Effector memory CD8-positive, alpha-beta T cell (primary cell): Measurements from ENCODE around the gene NAIF1.
"Not testable (repeated sequence)": the region's sequence is repeated elsewhere in the genome, so short reads cannot be mapped to it uniquely, and the experiment has no call there.

ENCODE experiments used
- ATAC-seq: fragments of 150-1000 bp; cut with Tn5 transposase; replicated peaks from 2 replicates; pipeline ENCODE4 v1.10.0; 2021; ENCODE audit warnings: mild to moderate bottlenecking, moderate library complexity
- DNase-seq, 3 experiments: peaks; one replicate each; pipeline ENCODE4 v3.0.0; 2021
- H3K27ac Mint-ChIP-seq, 2 donors: one replicate each; pipeline ENCODE4 v1.8.0; 2022; ENCODE audit warnings: mild to moderate bottlenecking in 2 of 2, mixed read lengths in 2 of 2, moderate library complexity in 2 of 2
- H3K27me3 Mint-ChIP-seq, 2 donors: one replicate each; pipeline ENCODE4 v1.8.0; 2022; ENCODE audit warnings: mixed read lengths in 2 of 2
- H3K36me3 Mint-ChIP-seq: one replicate; pipeline ENCODE4 v1.8.0; 2022; ENCODE audit warnings: mild to moderate bottlenecking, moderate library complexity, mixed read lengths; ENCODE audit not compliant: insufficient read depth
- H3K4me1 Mint-ChIP-seq, 2 donors: one replicate each; pipeline ENCODE4 v1.8.0; 2022; ENCODE audit warnings: low read depth in 2 of 2, mixed read lengths in 2 of 2
- H3K4me3 Mint-ChIP-seq, 2 donors: one replicate each; pipeline ENCODE4 v1.8.0; 2022; ENCODE audit warnings: mild to moderate bottlenecking in 2 of 2, mixed read lengths in 2 of 2, moderate library complexity in 2 of 2
- H3K9me3 Mint-ChIP-seq, 2 donors: one replicate each; pipeline ENCODE4 v1.8.0; 2022; ENCODE audit warnings: mixed read lengths in 2 of 2

Gene NAIF1

DNA sequence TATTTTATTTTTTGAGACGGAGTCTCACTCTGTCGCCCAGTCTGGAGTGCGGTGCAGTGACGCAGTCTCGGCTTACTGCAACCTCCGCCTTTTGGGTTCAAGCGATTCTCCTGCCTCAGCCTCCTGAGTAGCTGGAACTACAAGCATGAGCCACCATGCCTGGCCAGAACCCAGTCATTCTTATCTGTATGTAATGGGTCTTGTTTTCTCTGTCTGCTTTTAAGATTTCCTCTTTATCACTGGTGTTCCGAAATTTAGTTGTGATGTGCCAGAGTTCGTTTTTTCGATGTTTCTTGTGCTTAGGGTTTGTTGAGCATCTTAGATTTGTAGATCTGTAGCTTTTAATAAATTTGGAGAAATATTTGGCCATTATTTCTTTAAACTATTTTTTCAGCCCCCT is 20.1 kb upstream of the NAIF1 start:
- peak overlapping the region; percentile 41 to 61 for H3K27ac Mint-ChIP-seq
- H3K4me3 Mint-ChIP-seq, result no peak overlapping the region
- no peak for DNase-seq
- peaks cover 32 to 57% of the 10 kb centered on the region in 2 donors for H3K4me1 Mint-ChIP-seq
- H3K27me3 Mint-ChIP-seq, result no peaks in the 10 kb centered on the region
- H3K9me3 Mint-ChIP-seq, result no peaks in the 10 kb centered on the region
- ATAC-seq, result no peak
- H3K36me3 Mint-ChIP-seq, result peaks cover 30% of the 10 kb centered on the region

DNA sequence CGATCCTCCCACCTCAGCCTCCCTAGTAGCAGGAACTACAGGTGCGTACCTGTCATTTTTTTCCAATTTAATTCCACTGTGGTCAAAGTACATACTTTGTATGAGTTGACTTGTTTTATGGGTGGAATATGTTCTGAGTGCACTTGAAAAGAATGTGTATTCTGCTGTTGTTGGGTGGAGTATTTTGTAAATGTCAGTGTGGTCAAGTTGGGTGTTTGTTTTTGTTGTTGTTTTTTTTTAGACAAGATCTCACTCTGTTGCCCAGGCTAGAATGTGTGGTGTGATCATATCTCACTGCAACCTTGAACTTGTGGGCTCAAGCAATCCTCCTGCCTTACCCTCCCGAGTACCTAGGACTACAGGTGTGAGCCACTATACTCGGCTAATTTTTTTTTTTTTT is 18.8 kb upstream of the NAIF1 start:
- H3K27me3 Mint-ChIP-seq, result no peaks in the 10 kb centered on the region
- peaks cover 28 to 56% of the 10 kb centered on the region in 2 donors for H3K4me1 Mint-ChIP-seq
- ATAC-seq, result no peak
- no peaks in the 10 kb centered on the region for H3K9me3 Mint-ChIP-seq
- no peak overlapping the region for H3K4me3 Mint-ChIP-seq
- peaks cover 30% of the 10 kb centered on the region for H3K36me3 Mint-ChIP-seq
- H3K27ac Mint-ChIP-seq, result peak overlapping the region in 1 of 2 donors; percentile 37
- no peak for DNase-seq

DNA sequence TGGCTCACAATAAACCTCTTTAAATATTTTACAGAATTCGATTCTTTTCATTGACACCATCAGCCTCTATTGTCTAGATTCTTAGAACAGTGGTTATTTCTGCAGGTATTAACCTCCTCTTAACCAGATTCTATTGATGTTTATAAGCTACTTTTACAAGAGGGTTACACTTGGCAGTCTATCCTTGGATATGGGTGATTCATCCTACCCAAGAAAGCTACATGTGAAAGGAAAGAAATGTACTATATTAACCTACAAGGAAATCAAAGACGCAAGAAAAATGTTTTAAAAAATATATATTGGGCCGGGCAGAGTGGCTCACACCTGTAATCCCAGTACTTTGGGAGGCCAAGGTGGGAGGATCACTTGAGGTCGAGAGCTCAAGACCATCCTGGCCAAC is 17.6 kb upstream of the NAIF1 start:
- H3K9me3 Mint-ChIP-seq, result no peaks in the 10 kb centered on the region
- no peak for DNase-seq
- H3K27ac Mint-ChIP-seq, result no peak overlapping the region
- H3K4me3 Mint-ChIP-seq, result no peak overlapping the region
- peaks cover 30% of the 10 kb centered on the region for H3K36me3 Mint-ChIP-seq
- H3K4me1 Mint-ChIP-seq, result peaks cover 26 to 52% of the 10 kb centered on the region in 2 donors
- H3K27me3 Mint-ChIP-seq, result no peaks in the 10 kb centered on the region
- no peak for ATAC-seq

DNA sequence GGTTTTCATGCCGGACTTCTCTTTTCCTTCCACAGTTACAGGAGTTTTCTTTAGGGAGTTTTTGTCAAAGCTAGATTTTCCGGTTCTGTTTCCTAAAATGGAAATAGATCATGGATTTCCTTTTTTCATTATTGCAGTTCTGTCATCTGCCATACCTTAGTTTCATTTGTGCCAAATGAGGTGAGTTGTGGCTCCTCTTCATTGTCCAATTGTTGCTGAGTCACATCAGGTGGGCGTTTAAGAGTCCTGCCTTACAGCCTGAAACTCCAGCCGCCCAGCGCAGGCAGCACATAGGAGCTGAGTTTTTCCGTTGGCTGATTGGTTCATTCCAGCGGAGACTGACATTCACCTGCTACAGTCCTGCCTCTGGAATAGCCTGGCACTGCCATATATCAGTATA is 15.0 kb upstream of the NAIF1 start:
- Mint-ChIP-seq H3K36me3 (peaks cover 23% of the 10 kb centered on the region), H3K27me3 (no peaks in the 10 kb centered on the region), H3K4me1 (peaks cover 33 to 52% of the 10 kb centered on the region in 2 donors), H3K9me3 (no peaks in the 10 kb centered on the region), H3K27ac (peak overlapping the region in 1 of 2 donors; percentile 83), H3K4me3 (no peak overlapping the region)
- ATAC-seq, result no peak
- no peak for DNase-seq

DNA sequence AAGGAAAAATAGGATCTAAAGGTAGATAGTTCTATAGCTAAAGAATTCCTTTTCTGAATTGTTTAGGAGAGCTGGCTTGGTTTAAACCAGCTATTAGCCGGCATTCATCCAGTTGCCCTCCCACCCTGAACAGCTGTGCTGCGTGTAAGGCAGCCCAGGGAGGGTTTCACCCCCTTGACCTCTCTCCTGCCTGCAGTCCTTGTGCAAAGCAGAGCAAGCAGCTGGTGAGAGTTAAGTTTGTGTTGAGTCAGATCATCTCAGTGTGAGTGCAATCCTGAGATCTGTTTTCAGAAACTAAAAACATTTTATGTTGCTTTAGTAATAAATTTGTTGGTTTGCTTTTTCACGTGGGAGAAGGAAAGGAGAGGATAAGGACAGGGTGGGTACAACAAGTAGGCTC is 13.9 kb upstream of the NAIF1 start:
- no peak for ATAC-seq
- peaks cover 25% of the 10 kb centered on the region for H3K36me3 Mint-ChIP-seq
- no peak for DNase-seq
- H3K4me3 Mint-ChIP-seq, result no peak overlapping the region
- peak overlapping the region; percentile 37 to 83 for H3K27ac Mint-ChIP-seq
- H3K27me3 Mint-ChIP-seq, result no peaks in the 10 kb centered on the region
- peaks cover 35 to 57% of the 10 kb centered on the region in 2 donors for H3K4me1 Mint-ChIP-seq
- no peaks in the 10 kb centered on the region for H3K9me3 Mint-ChIP-seq

DNA sequence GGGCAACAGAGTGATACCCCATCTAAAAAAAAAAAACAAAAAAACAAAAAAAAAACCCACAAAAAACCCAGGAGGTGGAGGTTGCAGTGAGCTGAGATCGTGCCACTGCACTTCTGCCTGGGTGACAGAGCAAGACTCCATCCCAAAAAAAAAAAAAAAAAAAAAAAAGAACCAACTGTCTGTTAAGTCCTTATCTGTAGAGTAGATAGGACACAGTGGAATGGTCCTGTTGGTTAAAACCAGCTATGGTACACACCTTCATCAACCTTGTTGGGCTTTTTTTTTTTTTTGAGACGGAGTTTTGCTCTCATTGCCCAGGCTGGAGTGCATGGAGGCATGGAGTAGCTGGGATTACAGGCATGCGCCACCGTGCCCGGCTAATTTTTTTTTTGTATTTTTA is 13.1 kb upstream of the NAIF1 start:
- Mint-ChIP-seq H3K36me3 (peaks cover 18% of the 10 kb centered on the region), H3K4me1 (peaks cover 32 to 49% of the 10 kb centered on the region in 2 donors), H3K27me3 (no peaks in the 10 kb centered on the region), H3K9me3 (no peaks in the 10 kb centered on the region), H3K27ac (no peak overlapping the region), H3K4me3 (no peak overlapping the region)
- no peak for DNase-seq
- ATAC-seq, result no peak

DNA sequence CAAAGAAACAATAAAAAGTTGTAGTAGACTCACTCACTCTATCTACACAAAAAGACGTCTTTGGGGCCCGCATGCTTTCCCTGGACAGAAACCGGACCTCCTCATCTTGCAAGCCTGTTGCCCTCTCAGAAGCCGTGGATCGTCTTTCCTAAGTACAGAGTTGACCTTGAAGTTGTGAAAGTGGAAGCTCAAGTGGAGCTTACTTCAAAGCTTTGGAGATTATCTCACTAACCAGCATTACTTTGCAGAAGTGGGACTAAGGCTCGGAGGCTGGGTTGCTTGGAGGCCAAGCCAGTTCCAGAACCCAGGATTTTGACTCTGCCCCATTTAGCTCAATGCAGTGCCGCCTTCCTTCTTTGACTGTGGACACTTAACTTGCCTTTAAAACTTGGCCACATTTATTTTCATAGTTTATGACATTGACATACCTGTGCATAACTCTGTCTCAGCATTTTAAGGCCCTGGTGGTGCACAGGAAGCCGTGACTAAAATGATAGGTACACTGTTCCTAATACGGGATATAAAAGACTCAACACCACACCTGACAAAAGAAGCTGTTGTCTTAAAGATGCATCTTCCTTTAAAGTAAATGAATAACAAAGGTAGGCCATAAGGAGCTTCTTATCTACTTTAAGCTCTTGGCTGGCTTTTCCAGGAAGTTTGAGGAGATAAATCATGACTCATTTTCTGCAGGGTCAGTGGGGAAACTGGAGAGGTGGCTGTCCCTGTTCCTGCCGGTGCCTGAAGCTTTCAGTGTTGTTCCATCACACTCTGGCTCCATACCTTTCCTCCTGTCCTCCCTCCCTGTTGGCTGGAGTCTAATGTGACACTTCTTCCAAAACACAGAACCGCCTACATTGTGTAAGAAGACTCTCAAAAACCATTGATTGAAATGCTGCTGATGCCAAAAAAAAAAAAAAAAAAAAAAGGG is 11.6 kb upstream of the NAIF1 start:
- Mint-ChIP-seq H3K27ac (peak overlapping the region; percentile 67 to 74), H3K9me3 (no peaks in the 10 kb centered on the region), H3K4me3 (peak overlapping the region in 1 of 2 donors; percentile 27), H3K36me3 (peaks cover 11% of the 10 kb centered on the region), H3K4me1 (peaks cover 27 to 43% of the 10 kb centered on the region in 2 donors), H3K27me3 (no peaks in the 10 kb centered on the region)
- DNase-seq, result no peak
- ATAC-seq, result no peak

DNA sequence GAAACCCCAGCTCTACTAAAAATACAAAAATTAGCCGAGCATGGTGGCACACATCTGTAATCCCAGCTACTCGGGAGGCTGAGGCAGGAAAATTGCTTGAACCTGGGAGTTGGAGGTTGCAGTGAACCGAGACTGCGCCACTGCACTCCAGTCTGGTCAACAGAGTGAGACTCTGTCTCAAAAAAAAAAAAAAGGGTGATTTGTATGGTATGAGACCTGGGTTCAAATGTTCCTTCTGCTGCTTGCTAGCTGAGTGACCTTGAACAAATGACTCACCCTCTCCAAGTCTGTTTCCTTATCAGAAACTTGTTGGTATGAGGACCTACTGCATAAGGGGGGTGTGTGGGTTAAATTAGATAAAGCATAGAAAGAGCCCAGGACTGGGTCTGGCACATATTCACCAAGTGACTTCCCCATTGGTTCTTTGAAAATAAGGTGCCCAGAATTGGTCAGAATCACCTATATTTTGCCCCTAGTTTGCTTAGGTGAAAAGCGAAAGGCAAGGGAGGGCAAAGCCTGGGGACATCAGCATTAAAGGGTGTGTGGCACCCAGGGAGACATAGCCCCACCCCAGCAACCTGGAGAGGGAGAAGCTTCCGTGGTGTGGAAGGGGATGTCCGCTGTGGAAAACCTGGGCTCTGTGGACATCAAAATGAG is 10.9 kb upstream of the NAIF1 start:
- H3K27me3 Mint-ChIP-seq, result no peaks in the 10 kb centered on the region
- peaks cover 11% of the 10 kb centered on the region for H3K36me3 Mint-ChIP-seq
- no peaks in the 10 kb centered on the region for H3K9me3 Mint-ChIP-seq
- no peak for ATAC-seq
- no peak for DNase-seq
- H3K4me1 Mint-ChIP-seq, result peaks cover 30 to 46% of the 10 kb centered on the region in 2 donors
- peak overlapping the region; percentile 60 to 74 for H3K27ac Mint-ChIP-seq
- H3K4me3 Mint-ChIP-seq, result peak overlapping the region in 1 of 2 donors; percentile 27

DNA sequence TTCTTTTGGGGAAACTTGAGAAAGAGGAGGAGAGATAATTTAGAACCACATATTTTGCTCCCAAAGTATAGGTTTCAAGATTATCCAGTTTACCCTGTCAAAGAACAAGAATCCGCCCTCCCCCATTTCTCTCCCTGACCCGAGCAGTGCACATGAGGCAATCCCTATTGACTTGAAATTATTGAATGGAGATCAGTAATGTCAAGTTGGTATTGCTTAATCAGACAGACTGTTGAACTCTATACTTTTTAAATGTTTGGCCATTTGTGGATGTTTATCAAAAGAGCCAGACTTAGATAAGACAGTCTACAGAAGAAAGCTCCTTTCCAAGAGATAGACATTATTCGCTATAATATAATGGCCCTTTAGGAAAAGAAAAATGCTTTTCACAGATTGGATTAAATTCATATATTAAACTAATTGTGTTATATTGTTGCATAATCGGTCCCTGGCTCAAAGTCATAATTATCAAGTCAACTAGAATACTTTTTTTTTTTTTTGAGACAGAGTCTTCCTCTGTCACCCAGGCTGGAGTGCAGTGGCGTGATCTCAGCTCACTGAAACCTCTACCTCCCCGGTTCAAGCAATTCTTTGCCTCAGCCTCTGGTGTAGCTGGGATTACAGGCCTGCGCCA is 6.2 kb upstream of the NAIF1 start:
- no peaks in the 10 kb centered on the region for H3K27me3 Mint-ChIP-seq
- no peaks in the 10 kb centered on the region for H3K9me3 Mint-ChIP-seq
- ATAC-seq (no peak), DNase-seq (no peak)
- H3K27ac Mint-ChIP-seq, result peak overlapping the region in 1 of 2 donors; percentile 89
- H3K4me1 Mint-ChIP-seq, result peaks cover 46 to 51% of the 10 kb centered on the region in 2 donors
- H3K36me3 Mint-ChIP-seq, result peaks cover 14% of the 10 kb centered on the region
- H3K4me3 Mint-ChIP-seq, result peak overlapping the region; percentile 46 to 51

DNA sequence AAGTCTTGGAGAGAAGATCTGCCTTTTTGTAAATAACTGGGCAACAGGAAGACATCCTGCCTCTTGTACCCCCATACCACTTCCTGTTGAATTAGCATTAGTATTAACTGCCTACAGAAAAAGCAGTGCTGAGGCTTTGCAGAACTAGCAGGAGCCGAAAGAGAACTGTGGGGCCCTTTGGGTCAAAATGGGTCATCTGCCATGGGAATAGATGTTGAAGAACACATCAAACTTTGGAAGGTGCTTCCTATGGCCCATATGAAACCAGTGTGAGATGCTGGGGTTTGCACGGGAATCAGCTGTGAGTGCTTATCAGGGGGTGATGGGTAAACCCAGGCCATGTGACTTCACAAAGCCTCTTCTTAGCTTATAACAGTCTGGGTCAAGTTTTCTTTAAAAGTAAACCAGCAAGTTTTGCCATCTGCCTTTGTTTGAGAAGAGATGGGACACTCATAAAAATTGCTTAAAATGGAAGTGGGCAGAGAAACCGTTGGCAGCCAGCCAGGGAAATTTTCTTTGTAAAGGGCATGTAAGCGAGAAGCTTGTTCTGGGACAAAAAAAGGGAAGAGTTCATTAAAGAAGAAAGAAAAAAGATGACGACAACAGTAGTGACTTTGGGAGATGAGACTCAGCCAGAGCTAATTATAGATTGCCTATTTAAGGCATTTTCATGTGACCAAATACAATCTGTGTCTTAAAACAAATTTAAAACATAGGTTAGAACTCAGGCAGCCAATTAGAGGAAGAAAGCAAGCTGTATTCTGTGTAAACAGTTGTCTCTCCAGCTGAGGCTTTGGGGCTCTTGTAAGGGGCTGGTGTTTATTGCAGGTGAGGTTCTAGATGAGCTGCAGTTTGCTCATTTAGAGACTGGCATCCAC is 5.3 kb upstream of the NAIF1 start:
- ATAC-seq (no peak), DNase-seq (peak; percentile 28 to 46 (median 42))
- Mint-ChIP-seq H3K9me3 (no peaks in the 10 kb centered on the region), H3K27me3 (no peaks in the 10 kb centered on the region), H3K36me3 (peaks cover 14% of the 10 kb centered on the region), H3K4me1 (peaks cover 39 to 44% of the 10 kb centered on the region in 2 donors), H3K27ac (peak overlapping the region in 1 of 2 donors; percentile 89), H3K4me3 (peak overlapping the region in 1 of 2 donors; percentile 84)

DNA sequence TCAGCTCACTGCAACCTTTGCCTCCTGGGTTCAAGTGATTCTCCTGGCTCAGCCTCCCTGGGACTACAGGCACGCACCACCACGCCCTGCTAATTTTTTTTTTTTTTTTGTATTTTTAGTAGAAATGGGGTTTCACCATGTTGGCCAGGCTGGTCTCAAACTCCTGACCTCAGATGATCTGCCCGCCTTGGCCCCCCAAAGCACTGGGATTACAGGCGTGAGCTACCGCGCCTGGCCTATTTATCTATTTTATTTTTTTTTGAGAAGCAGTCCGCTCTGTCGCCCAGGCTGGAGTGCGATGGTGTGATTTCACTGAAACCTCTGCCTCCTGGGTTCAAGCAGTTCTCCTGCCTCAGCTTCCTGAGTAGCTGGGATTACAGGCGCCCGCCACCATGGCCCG is 4.4 kb upstream of the NAIF1 start:
- H3K36me3 Mint-ChIP-seq, H3K9me3 Mint-ChIP-seq, H3K27me3 Mint-ChIP-seq, DNase-seq, ATAC-seq: not testable (repeated sequence)
- Mint-ChIP-seq H3K4me3 (peak overlapping the region in 1 of 2 donors; percentile 84), H3K4me1 (peaks cover 36 to 37% of the 10 kb centered on the region in 2 donors), H3K27ac (peak overlapping the region in 1 of 2 donors; percentile 89)

DNA sequence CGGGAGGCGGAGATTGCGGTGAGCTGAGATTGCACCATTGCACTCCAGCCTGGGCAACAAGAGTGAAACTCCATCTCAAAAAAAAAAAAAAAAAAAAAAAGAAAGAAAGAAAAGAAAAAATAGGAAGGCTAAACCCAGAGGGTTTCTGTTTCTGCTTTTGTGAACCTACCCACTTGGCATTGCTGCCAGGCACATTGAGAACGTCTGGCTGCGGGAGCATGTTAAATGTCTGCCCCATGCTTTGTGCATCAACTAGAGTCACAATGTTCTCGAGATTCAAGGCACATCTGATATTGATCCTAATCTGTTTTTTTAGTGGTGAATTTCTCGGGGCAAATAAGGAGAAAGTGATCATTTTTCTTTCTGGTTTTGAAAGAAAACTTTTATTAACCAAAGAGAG is 3.8 kb upstream of the NAIF1 start:
- no peaks in the 10 kb centered on the region for H3K9me3 Mint-ChIP-seq
- no peak overlapping the region for H3K4me3 Mint-ChIP-seq
- no peaks in the 10 kb centered on the region for H3K27me3 Mint-ChIP-seq
- peaks cover 41 to 43% of the 10 kb centered on the region in 2 donors for H3K4me1 Mint-ChIP-seq
- peaks cover 8% of the 10 kb centered on the region for H3K36me3 Mint-ChIP-seq
- ATAC-seq, result no peak
- DNase-seq, result no peak
- peak overlapping the region in 1 of 2 donors; percentile 89 for H3K27ac Mint-ChIP-seq
